K562 (cell line): ENCODE measurements around the gene HDAC7. TPM values are rescaled to one million over a fixed set of nuclear protein-coding genes. Genes with fewer than 3 reads are reported as not detected.

Experiments
- CREB1 ChIP-seq, 2 experiments: sonication (generic) in 1 of 2; formaldehyde crosslinking in 1 of 2; IDR thresholded peaks; 2 replicates each; pipeline versions ENCODE4 v1.6.1 to v1.8.0; 2012 to 2022; ENCODE audit warnings: inconsistent platforms in 1 of 2, mild to moderate bottlenecking in 1 of 2, missing genetic modification reagents in 1 of 2, moderate library complexity in 1 of 2
- CREM ChIP-seq: IDR thresholded peaks from 2 replicates; pipeline ENCODE4 v1.6.1; 2014; ENCODE audit warnings: antibody characterized with exemption, low read depth
- FOXJ2 ChIP-seq: fragments of 200-800 bp; sonication (Bioruptor generic); IDR thresholded peaks from 2 replicates; pipeline ENCODE4 v1.6.1; 2016; ENCODE audit warnings: missing genetic modification characterization, missing compliant biosample characterization
- KHSRP ChIP-seq: fragments of 450-650 bp; IDR thresholded peaks from 2 replicates; pipeline ENCODE4 v1.6.1; 2017
- NR3C1 ChIP-seq: sonication (generic); formaldehyde crosslinking; IDR thresholded peaks from 2 replicates; pipeline ENCODE4 v1.8.1; 2022; ENCODE audit warnings: missing genetic modification reagents
- NR4A1 ChIP-seq, 2 experiments: fragments of 250-450 bp in 1 of 2; fragments of 450-650 bp in 1 of 2; sonication (Bioruptor Pico) in 1 of 2; IDR thresholded peaks; 2 replicates each; pipeline versions ENCODE4 v1.4.0 to v1.6.1; 2016 to 2020; ENCODE audit warnings: mild to moderate bottlenecking in 2 of 2, missing compliant biosample characterization in 1 of 2, missing genetic modification characterization in 1 of 2, moderate library complexity in 1 of 2
- PHF21A ChIP-seq: fragments of 450-650 bp; IDR thresholded peaks from 2 replicates; pipeline ENCODE4 v1.6.1; 2017; ENCODE audit warnings: low read depth, borderline replicate concordance
- PTTG1 ChIP-seq: fragments of 450-650 bp; IDR thresholded peaks from 2 replicates; pipeline ENCODE4 v1.6.1; 2016; ENCODE audit warnings: low read depth, mild to moderate bottlenecking, missing genetic modification characterization, missing compliant biosample characterization
- TEAD4 ChIP-seq, 2 experiments: sonication (generic) in 1 of 2; formaldehyde crosslinking in 1 of 2; IDR thresholded peaks; 2 replicates each; pipeline versions ENCODE4 v1.6.1 to v1.8.0; 2012 to 2022; ENCODE audit warnings: borderline replicate concordance in 1 of 2, inconsistent platforms in 1 of 2, low read length in 1 of 2, mild to moderate bottlenecking in 1 of 2, missing genetic modification reagents in 1 of 2
- TFAM ChIP-seq: fragments of 250-450 bp; sonication (Bioruptor Pico); conservative IDR thresholded peaks from 2 replicates; pipeline ENCODE4 v1.5.0; 2021; ENCODE audit warnings: mild to moderate bottlenecking, moderate library complexity
- ZC3H4 ChIP-seq: sonication (generic); formaldehyde crosslinking; IDR thresholded peaks from 2 replicates; pipeline ENCODE4 v1.9.0; 2021; ENCODE audit warnings: missing genetic modification reagents, borderline replicate concordance
- ZNF79 ChIP-seq: fragments of 250-450 bp; sonication (Bioruptor Pico); IDR thresholded peaks from 2 replicates; pipeline ENCODE4 v1.4.0; 2020; ENCODE audit warnings: low read depth, mild to moderate bottlenecking, moderate library complexity
- polyA plus RNA-seq, 8 experiments: library from polyadenylated mRNA; depleted of rRNA in 4 of 8; stranded (reverse) in 5 of 8; unstranded in 3 of 8; fragments of >200 nt; fragmentation: Nextera tagmentation in 2 of 8; fragmentation: Illumina TruSeq in 1 of 8; extraction: Ambion mirVana in 2 of 8; extraction: Trizol in 1 of 8; gene quantifications; 2 replicates each; pipeline versions ENCODE4 v1.2.1 to v1.2.3, GENCODE V29; 2011 to 2014; ENCODE audit warnings: inconsistent platforms in 1 of 8, missing spikeins in 1 of 8
- total RNA-seq, 7 experiments: library from RNA; depleted of rRNA in 6 of 7; stranded (reverse); fragments of >200 nt in 6 of 7; fragmentation: Illumina TruSeq in 2 of 7; extraction: Trizol in 2 of 7; gene quantifications; 2 replicates each; pipeline versions ENCODE4 v1.2.1 to v1.2.3, GENCODE V29; 2011 to 2021; ENCODE audit warnings: low replicate concordance in 1 of 7
- TF ChIP-seq, protein P1 (sequence below): IDR thresholded peaks from 2 replicates; pipeline ENCODE4 v1.6.1; 2011; ENCODE audit warnings: borderline replicate concordance, low read depth, mild to moderate bottlenecking, moderate library complexity, low read length; ENCODE audit not compliant: insufficient read depth, poor library complexity, severe bottlenecking
- TF ChIP-seq, protein P2 (sequence below): fragments of 450-650 bp; IDR thresholded peaks from 2 replicates; pipeline ENCODE4 v1.6.1; 2018; ENCODE audit not compliant: partially characterized antibody
- TF ChIP-seq, protein P3 (sequence below): fragments of 250-450 bp; sonication (Bioruptor Pico); IDR thresholded peaks from 2 replicates; pipeline ENCODE4 v1.4.0; 2020; ENCODE audit warnings: mild to moderate bottlenecking, moderate library complexity, borderline replicate concordance
- TF ChIP-seq, protein P4 (sequence below), 2 experiments: fragments of 450-650 bp in 1 of 2; sonication (generic) in 1 of 2; formaldehyde crosslinking in 1 of 2; IDR thresholded peaks in 1 of 2; conservative IDR thresholded peaks in 1 of 2; 2 replicates each; pipeline versions ENCODE4 v1.6.1 to v1.8.1; 2016 to 2023; ENCODE audit warnings: mild to moderate bottlenecking in 2 of 2, moderate library complexity in 2 of 2, inconsistent platforms in 1 of 2, missing genetic modification reagents in 1 of 2

HDAC7 gene
- total and polyA plus RNA-seq, 9 of the 15 experiments (the other 6 are each of a cell fraction or from before 2014, with no cell fraction given): 2.5 to 129 (median 31.1) TPM

DNA sequence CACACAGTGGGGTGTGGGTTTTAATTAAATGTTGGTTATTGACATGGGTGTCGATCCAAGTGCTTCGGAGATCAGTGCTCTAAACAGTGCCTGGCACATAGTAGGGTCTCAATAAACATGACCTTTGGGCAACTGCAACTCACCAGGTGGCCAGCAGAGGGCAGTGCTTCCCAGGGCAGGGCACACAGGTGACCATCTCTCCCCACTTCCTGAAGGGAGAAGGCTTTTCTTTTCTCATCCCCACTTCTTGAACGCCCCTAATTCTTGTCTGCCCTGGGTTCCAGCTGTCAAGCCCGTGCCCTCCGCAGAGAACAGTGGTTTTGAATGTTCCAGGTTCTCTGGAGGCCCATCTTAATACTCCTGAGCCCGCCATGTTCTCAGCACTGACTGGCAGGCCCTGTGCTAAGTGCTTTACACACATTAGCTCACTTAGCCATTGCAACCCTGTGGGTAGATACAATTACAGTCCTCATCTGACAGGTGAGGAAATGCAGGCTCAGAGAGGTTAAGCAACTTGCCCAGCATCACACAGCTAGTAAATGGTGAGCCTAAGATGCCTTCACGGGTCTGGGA is 77.4 kb downstream of the HDAC7 start (continued):
- TF ChIP-seq TFAM (CRISPR knock-in tag) (no peak), CREB1 (IDR thresholded peaks at IDR 0.05) (no peak), CREB1 (CRISPR knock-in tag; IDR thresholded peaks at IDR 0.05) (no peak), PTTG1 (tag) (no peak), PHF21A (no peak), NR3C1 (CRISPR knock-in tag) (no peak), NR4A1 (CRISPR knock-in tag; IDR thresholded peaks at IDR 0.05) (no peak), NR4A1 (tag; IDR thresholded peaks at IDR 0.05) (no peak), CREM (no peak), KHSRP (no peak), FOXJ2 (0 out of 2 replicates have a peak, but pooled peaks have one; percentile 45), ZC3H4 (CRISPR knock-in tag) (no peak), TEAD4 (IDR thresholded peaks at IDR 0.05; ENCODE audit: low read length) (peak; percentile 35; the same call in 1 of the 2 replicates), TEAD4 (CRISPR knock-in tag; IDR thresholded peaks at IDR 0.05; ENCODE audit: borderline replicate concordance) (no peak), ZNF79 (CRISPR knock-in tag) (no peak)
- TF ChIP-seq, protein P1, sequence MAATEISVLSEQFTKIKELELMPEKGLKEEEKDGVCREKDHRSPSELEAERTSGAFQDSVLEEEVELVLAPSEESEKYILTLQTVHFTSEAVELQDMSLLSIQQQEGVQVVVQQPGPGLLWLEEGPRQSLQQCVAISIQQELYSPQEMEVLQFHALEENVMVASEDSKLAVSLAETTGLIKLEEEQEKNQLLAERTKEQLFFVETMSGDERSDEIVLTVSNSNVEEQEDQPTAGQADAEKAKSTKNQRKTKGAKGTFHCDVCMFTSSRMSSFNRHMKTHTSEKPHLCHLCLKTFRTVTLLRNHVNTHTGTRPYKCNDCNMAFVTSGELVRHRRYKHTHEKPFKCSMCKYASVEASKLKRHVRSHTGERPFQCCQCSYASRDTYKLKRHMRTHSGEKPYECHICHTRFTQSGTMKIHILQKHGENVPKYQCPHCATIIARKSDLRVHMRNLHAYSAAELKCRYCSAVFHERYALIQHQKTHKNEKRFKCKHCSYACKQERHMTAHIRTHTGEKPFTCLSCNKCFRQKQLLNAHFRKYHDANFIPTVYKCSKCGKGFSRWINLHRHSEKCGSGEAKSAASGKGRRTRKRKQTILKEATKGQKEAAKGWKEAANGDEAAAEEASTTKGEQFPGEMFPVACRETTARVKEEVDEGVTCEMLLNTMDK: no peak
- TF ChIP-seq, protein P2, sequence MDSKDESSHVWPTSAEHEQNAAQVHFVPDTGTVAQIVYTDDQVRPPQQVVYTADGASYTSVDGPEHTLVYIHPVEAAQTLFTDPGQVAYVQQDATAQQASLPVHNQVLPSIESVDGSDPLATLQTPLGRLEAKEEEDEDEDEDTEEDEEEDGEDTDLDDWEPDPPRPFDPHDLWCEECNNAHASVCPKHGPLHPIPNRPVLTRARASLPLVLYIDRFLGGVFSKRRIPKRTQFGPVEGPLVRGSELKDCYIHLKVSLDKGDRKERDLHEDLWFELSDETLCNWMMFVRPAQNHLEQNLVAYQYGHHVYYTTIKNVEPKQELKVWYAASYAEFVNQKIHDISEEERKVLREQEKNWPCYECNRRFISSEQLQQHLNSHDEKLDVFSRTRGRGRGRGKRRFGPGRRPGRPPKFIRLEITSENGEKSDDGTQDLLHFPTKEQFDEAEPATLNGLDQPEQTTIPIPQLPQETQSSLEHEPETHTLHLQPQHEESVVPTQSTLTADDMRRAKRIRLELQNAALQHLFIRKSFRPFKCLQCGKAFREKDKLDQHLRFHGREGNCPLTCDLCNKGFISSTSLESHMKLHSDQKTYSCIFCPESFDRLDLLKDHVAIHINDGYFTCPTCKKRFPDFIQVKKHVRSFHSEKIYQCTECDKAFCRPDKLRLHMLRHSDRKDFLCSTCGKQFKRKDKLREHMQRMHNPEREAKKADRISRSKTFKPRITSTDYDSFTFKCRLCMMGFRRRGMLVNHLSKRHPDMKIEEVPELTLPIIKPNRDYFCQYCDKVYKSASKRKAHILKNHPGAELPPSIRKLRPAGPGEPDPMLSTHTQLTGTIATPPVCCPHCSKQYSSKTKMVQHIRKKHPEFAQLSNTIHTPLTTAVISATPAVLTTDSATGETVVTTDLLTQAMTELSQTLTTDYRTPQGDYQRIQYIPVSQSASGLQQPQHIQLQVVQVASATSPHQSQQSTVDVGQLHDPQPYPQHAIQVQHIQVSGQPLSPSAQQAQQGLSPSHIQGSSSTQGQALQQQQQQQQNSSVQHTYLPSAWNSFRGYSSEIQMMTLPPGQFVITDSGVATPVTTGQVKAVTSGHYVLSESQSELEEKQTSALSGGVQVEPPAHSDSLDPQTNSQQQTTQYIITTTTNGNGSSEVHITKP: no peak
- TF ChIP-seq, protein P3, sequence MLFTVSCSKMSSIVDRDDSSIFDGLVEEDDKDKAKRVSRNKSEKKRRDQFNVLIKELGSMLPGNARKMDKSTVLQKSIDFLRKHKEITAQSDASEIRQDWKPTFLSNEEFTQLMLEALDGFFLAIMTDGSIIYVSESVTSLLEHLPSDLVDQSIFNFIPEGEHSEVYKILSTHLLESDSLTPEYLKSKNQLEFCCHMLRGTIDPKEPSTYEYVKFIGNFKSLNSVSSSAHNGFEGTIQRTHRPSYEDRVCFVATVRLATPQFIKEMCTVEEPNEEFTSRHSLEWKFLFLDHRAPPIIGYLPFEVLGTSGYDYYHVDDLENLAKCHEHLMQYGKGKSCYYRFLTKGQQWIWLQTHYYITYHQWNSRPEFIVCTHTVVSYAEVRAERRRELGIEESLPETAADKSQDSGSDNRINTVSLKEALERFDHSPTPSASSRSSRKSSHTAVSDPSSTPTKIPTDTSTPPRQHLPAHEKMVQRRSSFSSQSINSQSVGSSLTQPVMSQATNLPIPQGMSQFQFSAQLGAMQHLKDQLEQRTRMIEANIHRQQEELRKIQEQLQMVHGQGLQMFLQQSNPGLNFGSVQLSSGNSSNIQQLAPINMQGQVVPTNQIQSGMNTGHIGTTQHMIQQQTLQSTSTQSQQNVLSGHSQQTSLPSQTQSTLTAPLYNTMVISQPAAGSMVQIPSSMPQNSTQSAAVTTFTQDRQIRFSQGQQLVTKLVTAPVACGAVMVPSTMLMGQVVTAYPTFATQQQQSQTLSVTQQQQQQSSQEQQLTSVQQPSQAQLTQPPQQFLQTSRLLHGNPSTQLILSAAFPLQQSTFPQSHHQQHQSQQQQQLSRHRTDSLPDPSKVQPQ (CRISPR knock-in tag): no peak
- TF ChIP-seq, protein P4, sequence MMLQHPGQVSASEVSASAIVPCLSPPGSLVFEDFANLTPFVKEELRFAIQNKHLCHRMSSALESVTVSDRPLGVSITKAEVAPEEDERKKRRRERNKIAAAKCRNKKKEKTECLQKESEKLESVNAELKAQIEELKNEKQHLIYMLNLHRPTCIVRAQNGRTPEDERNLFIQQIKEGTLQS (IDR thresholded peaks at IDR 0.05): no peak
- TF ChIP-seq, protein P4 (CRISPR knock-in tag; conservative IDR thresholded peaks at IDR 0.05): peak; percentile 68
